HG03196 (cell line): ENCODE results near the gene ADARB2.
"Not testable (repeated sequence)": the region's sequence is repeated elsewhere in the genome, so short reads cannot be mapped to it uniquely, and the experiment has no call there.

ENCODE experiments used
- ATAC-seq: cut with Tn5 transposase; IDR thresholded peaks from one replicate; pipeline ENCODE4 v1.9.1; 2021; ENCODE audit not compliant: unreplicated experiment

The ADARB2 gene

GRCh38 chr10:1737222-1738061, at the start of gene ADARB2:
TSS of gene ADARB2 (minus strand) at chr10:1737525.
- peak; percentile 56 for ATAC-seq

- ATAC-seq: no peak
Observed at GRCh38 chr10:1785835-1786234, 48.5 kb upstream of the ADARB2 start.

- ATAC-seq: no peak
Observed at GRCh38 chr10:1782841-1783240, 45.5 kb upstream of the ADARB2 start.

GRCh38 chr10:1779796-1780195, 42.5 kb upstream of the ADARB2 start:
- no peak for ATAC-seq

- no peak for ATAC-seq
Observed at GRCh38 chr10:1778375-1778969, 41.1 kb upstream of the ADARB2 start.

GRCh38 chr10:1776127-1776662, 38.9 kb upstream of the ADARB2 start:
- no peak for ATAC-seq

- ATAC-seq: no peak
Observed at GRCh38 chr10:1774796-1775195, 37.5 kb upstream of the ADARB2 start.

- ATAC-seq: not testable (repeated sequence)
Observed at GRCh38 chr10:1773204-1773603, 35.9 kb upstream of the ADARB2 start.

GRCh38 chr10:1766049-1766448, 28.7 kb upstream of the ADARB2 start:
- ATAC-seq: no peak

- no peak for ATAC-seq
Observed at GRCh38 chr10:1762076-1762475, 24.8 kb upstream of the ADARB2 start.

GRCh38 chr10:1754506-1755153, 17.3 kb upstream of the ADARB2 start:
- no peak for ATAC-seq

GRCh38 chr10:1752153-1752552, 14.8 kb upstream of the ADARB2 start:
- ATAC-seq: no peak

GRCh38 chr10:1747590-1748157, 10.3 kb upstream of the ADARB2 start:
- no peak for ATAC-seq

- ATAC-seq: no peak
Observed at GRCh38 chr10:1746796-1747195, 9.5 kb upstream of the ADARB2 start.

- no peak for ATAC-seq
Observed at GRCh38 chr10:1745780-1746456, 8.6 kb upstream of the ADARB2 start.

- no peak for ATAC-seq
Observed at GRCh38 chr10:1744524-1744923, 7.2 kb upstream of the ADARB2 start.

GRCh38 chr10:1743141-1743540, 5.8 kb upstream of the ADARB2 start:
- no peak for ATAC-seq

GRCh38 chr10:1741450-1741849, 4.1 kb upstream of the ADARB2 start:
- no peak for ATAC-seq

- ATAC-seq: no peak
Observed at GRCh38 chr10:1739751-1740150, 2.4 kb upstream of the ADARB2 start.

- ATAC-seq: peak; percentile 60
Observed at GRCh38 chr10:1738950-1739349, 1.6 kb upstream of the ADARB2 start.

- no peak for ATAC-seq
Observed at GRCh38 chr10:1736972-1737221, 428 bp downstream of the ADARB2 start.
